Mesothelial cell of epicardium (in vitro differentiated cells): Measurements from ENCODE around the gene DRG2. TPM values are rescaled to one million over a fixed set of nuclear protein-coding genes. Genes with fewer than 3 reads are reported as not detected.

ENCODE experiments used
- DNase-seq, 2 experiments: peaks; one replicate each; pipeline ENCODE4 v3.0.0; 2021; ENCODE audit warnings: low spot score in 2 of 2; ENCODE audit not compliant: unreplicated experiment in 2 of 2
- H3K27ac Mint-ChIP-seq: 2 replicates; pipeline ENCODE4 v1.8.0; 2021; ENCODE audit warnings: mixed read lengths
- H3K27me3 Mint-ChIP-seq: 2 replicates; pipeline ENCODE4 v1.8.0; 2021; ENCODE audit warnings: low read depth, mixed read lengths
- H3K36me3 Mint-ChIP-seq: 2 replicates; pipeline ENCODE4 v1.8.0; 2021; ENCODE audit warnings: mixed read lengths
- H3K4me1 Mint-ChIP-seq: 2 replicates; pipeline ENCODE4 v1.8.0; 2021; ENCODE audit warnings: mixed read lengths
- H3K4me3 Mint-ChIP-seq: 2 replicates; pipeline ENCODE4 v1.8.0; 2021; ENCODE audit warnings: mild to moderate bottlenecking, moderate library complexity, mixed read lengths
- H3K9me3 Mint-ChIP-seq: 2 replicates; pipeline ENCODE4 v1.8.0; 2021; ENCODE audit warnings: mixed read lengths
- total RNA-seq: library from RNA; stranded (reverse); gene quantifications from 3 replicates; pipeline ENCODE4 v1.2.1, GENCODE V29; 2021
- TF ChIP-seq, protein P1 (sequence below): fragments of 200-600 bp; sonication (generic); IDR thresholded peaks from one replicate; pipeline ENCODE4 v1.5.0; 2021; ENCODE audit warnings: antibody characterized with exemption; ENCODE audit not compliant: unreplicated experiment

The DRG2 gene
- total RNA-seq, 1 donor from 2014 or later, result 51.2 TPM

DNA sequence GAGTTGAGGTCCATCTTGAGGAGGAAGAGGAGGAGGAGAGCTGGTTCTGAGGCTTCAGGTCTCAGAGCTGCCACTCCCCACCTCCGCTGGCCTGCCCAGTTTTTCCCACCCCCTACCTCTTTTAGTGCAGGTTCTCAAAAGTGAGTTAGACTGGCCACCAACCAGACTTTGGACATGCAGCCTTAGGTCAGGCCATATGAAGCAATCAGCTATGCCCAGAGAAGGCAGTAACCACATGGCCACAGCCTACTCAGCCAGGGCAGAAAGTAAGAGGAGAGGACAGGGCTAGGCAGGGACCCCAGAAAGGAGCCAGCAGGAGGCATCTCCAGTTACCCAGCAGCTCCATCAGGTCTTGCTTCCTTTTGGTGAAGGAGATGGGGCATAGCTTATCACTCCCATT, 29.8 kb downstream of the DRG2 start:
- DNase-seq, result no peak
- no peak overlapping the region for H3K4me3 Mint-ChIP-seq

DNA sequence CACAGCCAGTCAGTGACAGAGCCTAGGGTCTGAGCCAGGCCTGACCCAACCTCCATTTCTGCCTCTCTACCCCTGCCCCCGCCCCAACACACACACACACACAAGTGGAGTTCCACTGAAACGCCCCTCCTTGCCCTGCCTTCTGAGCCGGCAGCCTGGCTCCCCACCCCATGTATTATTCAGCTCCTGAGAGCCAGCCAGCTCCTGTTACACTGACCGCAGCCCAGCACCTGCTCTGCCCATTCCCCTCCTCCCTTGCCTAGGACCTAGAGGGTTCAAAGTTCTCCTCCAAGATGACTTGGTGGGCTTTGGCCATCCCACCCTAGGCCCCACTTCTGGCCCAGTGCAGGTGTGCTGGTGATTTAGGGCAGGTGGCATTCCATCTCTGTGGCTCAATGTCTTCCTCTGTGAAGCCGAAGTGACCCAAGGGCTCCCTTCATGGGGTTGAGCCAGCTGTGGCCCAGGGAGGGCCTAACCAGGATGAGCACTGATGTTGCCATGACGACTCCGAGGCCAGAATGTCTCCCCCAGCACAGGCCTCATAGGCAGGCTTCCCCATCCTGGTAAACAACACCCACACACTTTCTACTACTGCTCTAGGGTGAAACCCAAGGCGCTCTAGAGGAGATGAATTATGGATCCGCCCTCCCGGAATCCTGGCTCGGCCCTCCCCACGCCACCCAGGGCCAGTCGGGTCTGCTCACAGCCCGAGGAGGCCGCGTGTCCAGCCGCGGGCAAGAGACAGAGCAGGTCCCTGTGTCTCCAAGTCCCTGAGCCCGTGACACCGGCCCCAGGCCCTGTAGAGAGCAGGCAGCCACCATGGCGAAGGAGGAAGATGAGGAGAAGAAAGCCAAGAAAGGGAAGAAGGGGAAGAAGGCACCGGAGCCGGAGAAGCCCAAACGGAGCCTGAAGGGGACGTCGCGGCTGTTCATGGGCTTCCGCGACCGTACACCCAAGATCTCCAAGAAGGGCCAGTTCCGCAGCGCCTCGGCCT, 30.5 kb downstream of the DRG2 start:
- Mint-ChIP-seq H3K27me3 (no peaks in the 10 kb centered on the region), H3K4me1 (peaks cover 1% of the 10 kb centered on the region), H3K27ac (no peak overlapping the region), H3K36me3 (no peaks in the 10 kb centered on the region), H3K4me3 (no peak overlapping the region), H3K9me3 (peaks cover 4% of the 10 kb centered on the region)
- DNase-seq, result no peak
- TF ChIP-seq, protein P1, sequence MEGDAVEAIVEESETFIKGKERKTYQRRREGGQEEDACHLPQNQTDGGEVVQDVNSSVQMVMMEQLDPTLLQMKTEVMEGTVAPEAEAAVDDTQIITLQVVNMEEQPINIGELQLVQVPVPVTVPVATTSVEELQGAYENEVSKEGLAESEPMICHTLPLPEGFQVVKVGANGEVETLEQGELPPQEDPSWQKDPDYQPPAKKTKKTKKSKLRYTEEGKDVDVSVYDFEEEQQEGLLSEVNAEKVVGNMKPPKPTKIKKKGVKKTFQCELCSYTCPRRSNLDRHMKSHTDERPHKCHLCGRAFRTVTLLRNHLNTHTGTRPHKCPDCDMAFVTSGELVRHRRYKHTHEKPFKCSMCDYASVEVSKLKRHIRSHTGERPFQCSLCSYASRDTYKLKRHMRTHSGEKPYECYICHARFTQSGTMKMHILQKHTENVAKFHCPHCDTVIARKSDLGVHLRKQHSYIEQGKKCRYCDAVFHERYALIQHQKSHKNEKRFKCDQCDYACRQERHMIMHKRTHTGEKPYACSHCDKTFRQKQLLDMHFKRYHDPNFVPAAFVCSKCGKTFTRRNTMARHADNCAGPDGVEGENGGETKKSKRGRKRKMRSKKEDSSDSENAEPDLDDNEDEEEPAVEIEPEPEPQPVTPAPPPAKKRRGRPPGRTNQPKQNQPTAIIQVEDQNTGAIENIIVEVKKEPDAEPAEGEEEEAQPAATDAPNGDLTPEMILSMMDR, result no peak

More for the DNA sequence above, 29.8 kb downstream of the DRG2 start:
- peaks cover 4% of the 10 kb centered on the region for H3K9me3 Mint-ChIP-seq
- TF ChIP-seq, protein P1, result no peak
- H3K27me3 Mint-ChIP-seq, result no peaks in the 10 kb centered on the region
- no peaks in the 10 kb centered on the region for H3K36me3 Mint-ChIP-seq
- H3K27ac Mint-ChIP-seq, result no peak overlapping the region
- peaks cover 1% of the 10 kb centered on the region for H3K4me1 Mint-ChIP-seq

DNA sequence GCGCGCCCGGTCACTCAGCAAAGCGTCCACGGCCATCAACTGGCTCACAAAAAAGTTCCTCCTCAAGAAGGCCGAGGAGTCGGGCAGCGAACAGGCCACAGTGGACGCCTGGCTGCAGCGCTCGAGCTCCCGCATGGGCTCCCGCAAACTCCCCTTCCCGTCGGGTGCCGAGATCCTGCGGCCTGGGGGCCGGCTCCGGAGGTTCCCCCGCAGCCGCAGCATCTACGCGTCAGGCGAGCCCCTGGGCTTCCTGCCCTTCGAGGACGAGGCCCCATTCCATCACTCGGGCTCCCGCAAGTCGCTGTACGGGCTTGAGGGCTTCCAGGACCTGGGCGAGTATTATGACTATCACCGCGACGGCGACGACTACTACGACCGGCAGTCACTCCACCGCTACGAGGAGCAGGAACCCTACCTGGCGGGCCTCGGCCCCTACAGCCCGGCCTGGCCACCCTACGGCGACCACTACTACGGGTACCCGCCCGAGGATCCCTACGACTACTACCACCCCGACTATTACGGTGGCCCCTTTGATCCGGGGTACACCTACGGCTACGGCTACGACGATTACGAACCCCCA, 31.5 kb downstream of the DRG2 start:
- Mint-ChIP-seq H3K9me3 (peaks cover 4% of the 10 kb centered on the region), H3K27me3 (no peaks in the 10 kb centered on the region), H3K27ac (no peak overlapping the region), H3K4me3 (no peak overlapping the region), H3K36me3 (no peaks in the 10 kb centered on the region), H3K4me1 (peaks cover 3% of the 10 kb centered on the region)
- TF ChIP-seq, protein P1, result no peak
- no peak for DNase-seq

DNA sequence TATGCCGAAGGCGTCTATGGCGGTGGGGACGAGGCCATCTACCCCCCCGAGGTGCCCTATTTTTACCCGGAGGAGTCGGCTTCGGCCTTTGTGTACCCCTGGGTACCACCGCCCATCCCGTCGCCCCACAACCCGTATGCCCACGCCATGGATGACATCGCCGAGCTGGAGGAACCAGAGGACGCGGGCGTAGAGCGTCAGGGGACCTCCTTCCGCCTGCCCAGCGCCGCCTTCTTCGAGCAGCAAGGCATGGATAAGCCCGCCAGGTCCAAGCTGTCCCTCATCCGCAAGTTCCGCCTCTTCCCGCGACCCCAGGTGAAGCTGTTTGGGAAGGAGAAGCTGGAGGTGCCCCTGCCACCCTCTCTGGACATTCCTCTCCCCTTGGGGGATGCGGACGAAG, 32.2 kb downstream of the DRG2 start:
- Mint-ChIP-seq H3K4me1 (peaks cover 3% of the 10 kb centered on the region), H3K9me3 (peaks cover 4% of the 10 kb centered on the region), H3K27me3 (no peaks in the 10 kb centered on the region), H3K27ac (no peak overlapping the region), H3K4me3 (no peak overlapping the region), H3K36me3 (no peaks in the 10 kb centered on the region)
- TF ChIP-seq, protein P1, result no peak
- DNase-seq, result no peak

DNA sequence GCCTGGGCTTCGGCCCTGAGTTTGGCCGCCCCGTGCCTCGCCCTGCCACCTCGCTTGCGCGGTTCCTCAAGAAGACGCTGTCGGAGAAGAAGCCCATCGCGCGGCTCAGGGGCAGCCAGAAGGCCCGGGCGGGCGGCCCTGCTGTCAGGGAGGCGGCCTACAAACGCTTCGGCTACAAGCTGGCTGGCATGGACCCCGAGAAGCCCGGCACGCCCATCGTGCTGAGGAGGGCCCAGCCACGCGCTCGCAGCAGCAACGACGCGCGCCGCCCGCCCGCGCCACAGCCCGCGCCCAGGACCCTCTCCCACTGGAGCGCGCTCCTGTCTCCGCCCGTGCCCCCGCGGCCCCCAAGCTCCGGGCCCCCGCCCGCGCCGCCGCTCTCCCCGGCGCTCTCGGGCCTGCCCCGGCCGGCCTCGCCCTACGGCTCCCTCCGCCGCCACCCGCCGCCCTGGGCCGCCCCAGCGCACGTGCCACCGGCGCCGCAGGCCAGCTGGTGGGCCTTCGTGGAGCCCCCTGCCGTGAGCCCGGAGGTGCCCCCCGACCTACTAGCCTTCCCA, 32.8 kb downstream of the DRG2 start:
- H3K36me3 Mint-ChIP-seq, result no peaks in the 10 kb centered on the region
- DNase-seq, result no peak
- TF ChIP-seq, protein P1, result no peak
- H3K4me3 Mint-ChIP-seq, result no peak overlapping the region
- peaks cover 3% of the 10 kb centered on the region for H3K4me1 Mint-ChIP-seq
- H3K27ac Mint-ChIP-seq, result no peak overlapping the region
- no peaks in the 10 kb centered on the region for H3K27me3 Mint-ChIP-seq
- peaks cover 4% of the 10 kb centered on the region for H3K9me3 Mint-ChIP-seq
